Keratinocyte (primary cell): Measurements from ENCODE around the gene CTNNA2. TPM values are rescaled to one million over a fixed set of nuclear protein-coding genes. Genes with fewer than 3 reads are reported as not detected.

Source experiments
- DNase-seq: peaks from one replicate; pipeline ENCODE4 v3.0.0-alpha.2; 2011; ENCODE audit warnings: low read depth, missing footprints, low spot score
- FAIRE-seq: peaks from 2 replicates; lab custom pipeline; 2011; peaks lifted over from hg19 to GRCh38; lab: Jason Lieb, UNC
- H2AFZ ChIP-seq: 2 replicates; pipeline ENCODE4 v1.6.0; 2012; ENCODE audit warnings: low read length, control low read depth, inconsistent platforms; ENCODE audit not compliant: control insufficient read depth
- H3K27ac ChIP-seq: 2 replicates; pipeline ENCODE4 v1.5.1; 2011; ENCODE audit warnings: low read length; ENCODE audit not compliant: control insufficient read depth, insufficient read depth
- H3K27me3 ChIP-seq: 3 replicates; pipeline ENCODE4 v1.6.0; 2011; ENCODE audit warnings: low read length; ENCODE audit not compliant: control insufficient read depth, insufficient read depth; ENCODE audit errors: extremely low read depth
- H3K36me3 ChIP-seq, 2 experiments: 2 replicates in 1 of 2; 3 replicates in 1 of 2; pipeline ENCODE4 v1.5.1; 2011; ENCODE audit warnings: low read length in 2 of 2, mild to moderate bottlenecking in 1 of 2; ENCODE audit not compliant: control insufficient read depth in 2 of 2, insufficient read depth in 2 of 2; ENCODE audit errors: extremely low read depth in 1 of 2
- H3K4me1 ChIP-seq: 3 replicates; pipeline ENCODE4 v1.5.1; 2011; ENCODE audit warnings: low read length; ENCODE audit not compliant: control insufficient read depth, insufficient read depth; ENCODE audit errors: extremely low read depth
- H3K4me2 ChIP-seq: 3 replicates; pipeline ENCODE4 v1.6.0; 2011; ENCODE audit warnings: low read depth, low read length; ENCODE audit not compliant: control insufficient read depth, insufficient read depth; ENCODE audit errors: extremely low read depth
- H3K4me3 ChIP-seq, 3 experiments: fragments of 200-600 bp in 1 of 3; sonication (generic) in 1 of 3; 2 replicates in 2 of 3; 3 replicates in 1 of 3; pipeline ENCODE4 v1.5.1; 2011 to 2016; ENCODE audit warnings: low read length in 3 of 3, mild to moderate bottlenecking in 3 of 3, control low read depth in 2 of 3, inconsistent platforms in 1 of 3, low read depth in 1 of 3, mixed read lengths in 1 of 3, mixed run types in 1 of 3, moderate library complexity in 1 of 3; ENCODE audit not compliant: control insufficient read depth in 2 of 3, insufficient read depth in 2 of 3; ENCODE audit errors: extremely low read depth in 1 of 3
- H3K79me2 ChIP-seq: 2 replicates; pipeline ENCODE4 v1.6.0; 2012; ENCODE audit warnings: low read length; ENCODE audit not compliant: control insufficient read depth, insufficient read depth
- H3K9ac ChIP-seq: 3 replicates; pipeline ENCODE4 v1.6.0; 2011; ENCODE audit warnings: low read length; ENCODE audit not compliant: control insufficient read depth, insufficient read depth; ENCODE audit errors: extremely low read depth
- H3K9me1 ChIP-seq: 3 replicates; pipeline ENCODE4 v1.6.0; 2011; ENCODE audit warnings: low read length; ENCODE audit not compliant: control insufficient read depth, insufficient read depth; ENCODE audit errors: extremely low read depth
- H3K9me3 ChIP-seq: 2 replicates; pipeline ENCODE4 v1.5.1; 2012; ENCODE audit warnings: low read depth, low read length; ENCODE audit not compliant: control insufficient read depth
- H4K20me1 ChIP-seq: 3 replicates; pipeline ENCODE4 v1.6.0; 2011; ENCODE audit warnings: low read length; ENCODE audit not compliant: control insufficient read depth, insufficient read depth; ENCODE audit errors: extremely low read depth
- CTCF ChIP-seq, 3 experiments: IDR thresholded peaks in 1 of 3; conservative IDR thresholded peaks in 1 of 3; optimal IDR thresholded peaks in 1 of 3; 2 replicates in 2 of 3; 3 replicates in 1 of 3; pipeline versions ENCODE3 to v1.5.1; 2011; ENCODE audit warnings: low read length in 3 of 3, mild to moderate bottlenecking in 3 of 3, moderate library complexity in 2 of 3, control low read depth in 1 of 3, inconsistent platforms in 1 of 3; ENCODE audit not compliant: insufficient read depth in 2 of 3; ENCODE audit errors: extremely low read depth in 1 of 3
- EZH2 ChIP-seq: IDR thresholded peaks from one replicate; pipeline ENCODE4 v1.6.1; 2012; ENCODE audit warnings: inconsistent platforms, mild to moderate bottlenecking, low read length, moderate library complexity
- dilution Hi-C: fragments of 300-500 bp; cut with MboI; formaldehyde crosslinking; loops from one replicate; pipeline ENCODE4 v1.7.0; 2020; ENCODE audit warnings: low sequenced_read_pairs; ENCODE audit not compliant: extremely low pct_ligation_motif_present
- polyA plus RNA-seq, 5 experiments: library from polyadenylated mRNA; depleted of rRNA in 3 of 5; stranded (reverse) in 3 of 5; stranded (forward) in 1 of 5; unstranded in 1 of 5; fragments of >200 nt; gene quantifications; 1 replicate in 1 of 5; 2 replicates in 3 of 5; 3 replicates in 1 of 5; pipeline versions ENCODE4 v1.2.1 to v1.2.3, GENCODE V29; 2011 to 2012; ENCODE audit warnings: missing spikeins in 2 of 5, low read depth in 1 of 5, low replicate concordance in 1 of 5

The CTNNA2 gene
- polyA plus RNA-seq, 1 donor (not counting 4 experiments of a cell fraction or from before 2014, with no cell fraction given), result not detected

DNA sequence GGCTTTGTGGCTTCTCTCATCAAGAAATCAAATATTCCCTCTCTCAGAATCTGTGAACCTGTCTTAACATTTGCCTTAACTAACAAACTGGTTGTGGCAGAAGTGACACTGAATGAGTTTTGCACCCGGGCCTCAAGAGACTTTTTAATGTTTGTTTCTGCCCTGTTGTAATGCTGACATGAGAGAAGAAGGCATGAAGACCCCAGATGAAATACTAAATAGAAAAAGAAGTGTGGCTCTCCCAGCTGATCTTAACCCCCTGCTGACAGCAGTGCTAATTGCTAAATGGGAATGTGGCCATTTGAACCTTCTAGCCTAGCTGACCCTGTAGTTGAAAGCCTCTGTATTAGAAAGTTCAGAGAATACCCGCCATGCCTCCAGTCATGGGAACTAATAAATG is 261.2 kb downstream of the CTNNA2 start:
- dilution Hi-C loops, result no loop called here
- no peak overlapping the region for H3K27ac ChIP-seq

GRCh38 chr2:79776461-79776860 is 263.6 kb downstream of the CTNNA2 start:
- H3K4me1 ChIP-seq, result no peaks in the 10 kb centered on the region
- TF ChIP-seq EZH2 (no peak), CTCF (optimal IDR thresholded peaks at IDR 0.05 in 1 of 3, IDR thresholded peaks at IDR 0.05 in 1 of 3, conservative IDR thresholded peaks at IDR 0.05 in 1 of 3; ENCODE audit: extremely low read depth in 1 of 3, insufficient read depth in 2 of 3, low read length in 3 of 3) (no peak)
- H4K20me1 ChIP-seq, result no peaks in the 10 kb centered on the region
- FAIRE-seq (no peak), DNase-seq (no peak)
- no peaks in the 10 kb centered on the region for H3K36me3 ChIP-seq
- H3K79me2 ChIP-seq, result no peaks in the 10 kb centered on the region
- H3K9me1 ChIP-seq, result no peaks in the 10 kb centered on the region
- no peak overlapping the region for H3K4me2 ChIP-seq
- no peak overlapping the region for H3K4me3 ChIP-seq
- H3K27ac ChIP-seq, result no peak overlapping the region
- dilution Hi-C loops, result no loop called here
- H2AFZ ChIP-seq, result no peak overlapping the region
- no peak overlapping the region for H3K9ac ChIP-seq
- H3K27me3 ChIP-seq, result no peaks in the 10 kb centered on the region
- H3K9me3 ChIP-seq, result peaks cover 2% of the 10 kb centered on the region

More for the DNA sequence above, 261.2 kb downstream of the CTNNA2 start:
- no peak for DNase-seq
- Histone ChIP-seq H3K9ac (no peak overlapping the region), H3K4me2 (no peak overlapping the region), H3K4me1 (no peaks in the 10 kb centered on the region), H3K9me3 (peaks cover 2% of the 10 kb centered on the region), H3K4me3 (no peak overlapping the region), H3K9me1 (no peaks in the 10 kb centered on the region), H3K36me3 (no peaks in the 10 kb centered on the region), H3K79me2 (no peaks in the 10 kb centered on the region), H4K20me1 (no peaks in the 10 kb centered on the region), H3K27me3 (no peaks in the 10 kb centered on the region), H2AFZ (no peak overlapping the region)
- TF ChIP-seq EZH2 (no peak), CTCF (optimal IDR thresholded peaks at IDR 0.05 in 1 of 3, IDR thresholded peaks at IDR 0.05 in 1 of 3, conservative IDR thresholded peaks at IDR 0.05 in 1 of 3; ENCODE audit: extremely low read depth in 1 of 3, insufficient read depth in 2 of 3, low read length in 3 of 3) (no peak)
- FAIRE-seq, result no peak
